Stimulated activated CD4-positive, alpha-beta T cell treated with anti-CD3 and anti-CD28 coated beads, Interleukin-15, amount 100 ng/mL, for 1 hour (primary cell): ENCODE results near the gene LRP1.

Experiments used
- DNase-seq, 2 donors: peaks; one replicate each; pipeline ENCODE4 v3.0.0-alpha.2; 2020; ENCODE audit warnings: low read depth in 1 of 2, low spot score in 1 of 2

Gene LRP1

GRCh38 chr12:57127726-57128518, at the start of gene LRP1:
Gene LRP1 (plus strand): TSS chr12:57128483. CDS start chr12:57128965, 482 bp downstream.
- peak; percentile 66 to 69 for DNase-seq

- DNase-seq: peak; percentile 75 to 90
Observed at GRCh38 chr12:57078519-57079404, 49.5 kb upstream of the LRP1 start, which contains the start of gene NEMP1. Gene NEMP1 (minus strand): TSS chr12:57078791. CDS start chr12:57078745, 46 bp downstream.

GRCh38 chr12:57079821-57080220, 48.5 kb upstream of the LRP1 start:
- DNase-seq: no peak

- DNase-seq: no peak
Observed at GRCh38 chr12:57080855-57081254, 47.4 kb upstream of the LRP1 start.

- DNase-seq: no peak
Observed at GRCh38 chr12:57085999-57086492, 42.2 kb upstream of the LRP1 start.

- DNase-seq: no peak
Observed at GRCh38 chr12:57086493-57087009, 41.7 kb upstream of the LRP1 start.

- DNase-seq: peak; percentile 85 to 93
Observed at GRCh38 chr12:57087010-57087690, 41.1 kb upstream of the LRP1 start.

- peak; percentile 48 to 74 for DNase-seq
Observed at GRCh38 chr12:57087691-57088353, 40.5 kb upstream of the LRP1 start.

- peak; percentile 71 to 90 for DNase-seq
Observed at GRCh38 chr12:57088354-57089270, 39.7 kb upstream of the LRP1 start, which contains the start of gene NAB2. Gene NAB2 (plus strand): TSS chr12:57089114. CDS start chr12:57089272, 158 bp downstream.

- no peak for DNase-seq
Observed at GRCh38 chr12:57089271-57090245, 38.7 kb upstream of the LRP1 start.

GRCh38 chr12:57090490-57090889, 37.8 kb upstream of the LRP1 start:
- no peak for DNase-seq

- DNase-seq: no peak
Observed at GRCh38 chr12:57090924-57091637, 37.2 kb upstream of the LRP1 start.

- no peak for DNase-seq
Observed at GRCh38 chr12:57091638-57092528, 36.4 kb upstream of the LRP1 start.

- DNase-seq: no peak
Observed at GRCh38 chr12:57092529-57092862, 35.8 kb upstream of the LRP1 start.

GRCh38 chr12:57092876-57093414, 35.3 kb upstream of the LRP1 start:
- no peak for DNase-seq
